GDM1 (cell line): Measurements from ENCODE around the gene ENOX2.

Experiments
- DNase-seq: peaks from one replicate; lab custom pipeline; 2025; lab: John Stamatoyannopoulos, UW

ENOX2 gene

GRCh38 chrX:130879869-130880268, 23.1 kb downstream of the ENOX2 start:
- no peak for DNase-seq

- no peak for DNase-seq
These were observed 24.4 kb downstream of the ENOX2 start for GRCh38 chrX:130878350-130879341.

GRCh38 chrX:130877892-130878341, 25.1 kb downstream of the ENOX2 start:
- no peak for DNase-seq

DNA sequence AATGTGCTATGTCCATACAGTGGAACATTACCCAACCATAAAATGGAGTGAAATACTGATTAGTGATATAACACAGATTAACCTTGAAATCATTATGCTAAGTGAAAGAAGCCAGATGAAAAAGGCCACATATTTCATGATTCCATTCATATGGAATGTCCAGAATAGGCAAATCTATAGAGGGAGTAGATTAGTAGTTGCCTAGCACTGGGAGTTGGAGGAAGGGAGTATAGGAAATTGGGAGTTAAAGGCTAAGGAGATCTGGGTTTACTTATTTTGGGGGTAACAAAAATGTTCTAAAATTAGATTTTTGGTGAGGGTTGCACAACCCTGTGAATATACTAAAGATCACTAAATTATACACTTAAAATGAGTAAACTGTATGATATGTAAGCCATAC, 26.8 kb downstream of the ENOX2 start:
- DNase-seq = no peak

- no peak for DNase-seq
These were observed 28.3 kb downstream of the ENOX2 start for GRCh38 chrX:130874751-130875150.

DNA sequence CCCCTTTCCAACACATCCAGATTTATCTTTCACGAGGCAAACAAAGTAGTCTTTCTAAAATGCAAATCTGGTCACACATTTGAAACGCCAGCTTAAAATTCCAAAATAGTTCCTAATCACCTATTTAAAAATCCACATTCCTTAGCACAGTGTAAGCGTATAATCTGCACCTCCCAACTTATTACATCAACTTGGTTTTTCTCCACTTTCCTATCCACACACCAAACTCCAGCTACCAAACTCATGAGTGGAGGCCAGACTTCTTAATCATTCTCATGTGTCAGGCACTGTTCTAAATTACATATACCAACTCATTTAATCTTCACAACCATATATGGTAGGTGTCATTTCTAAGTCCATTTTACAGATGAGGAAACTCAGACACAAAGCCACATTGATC, 33.8 kb downstream of the ENOX2 start:
- no peak for DNase-seq

DNA sequence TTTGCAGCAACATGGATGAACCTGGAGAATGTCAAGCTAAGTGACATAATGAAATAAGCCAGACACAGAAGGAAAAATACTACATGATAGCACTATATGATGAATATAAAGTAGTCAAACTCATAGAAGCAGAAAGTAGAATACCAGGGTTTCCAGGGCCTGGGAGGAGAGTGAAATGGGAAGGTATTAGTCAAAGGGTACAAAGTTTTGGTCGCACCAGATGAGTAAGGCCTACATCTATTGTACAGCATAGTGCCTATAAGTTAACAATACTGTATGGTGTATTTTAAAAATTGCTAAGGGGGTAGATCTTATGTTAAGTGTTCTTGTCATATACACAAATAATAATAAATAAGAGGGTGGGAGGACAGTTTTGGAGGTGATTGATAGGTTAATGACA, 41.5 kb downstream of the ENOX2 start:
- no peak for DNase-seq

DNA sequence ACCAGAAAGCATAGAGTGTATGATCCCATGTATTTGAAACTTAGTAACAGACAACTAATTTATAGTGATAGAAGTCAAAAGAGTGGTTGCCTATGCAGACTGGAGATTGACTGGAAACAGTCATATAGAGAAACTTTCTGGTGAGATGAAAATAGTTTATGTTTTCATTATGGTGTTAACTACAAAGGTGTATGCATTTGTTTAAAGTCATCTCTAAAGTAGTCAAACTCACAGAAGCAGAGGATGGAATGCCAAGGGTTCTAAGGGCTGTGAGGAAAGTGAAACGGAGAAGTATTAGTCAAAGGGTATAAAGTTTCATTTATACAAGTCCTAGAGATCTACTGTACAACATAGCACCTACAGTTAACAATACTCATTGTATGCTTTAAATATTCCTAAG, 45.8 kb downstream of the ENOX2 start:
- DNase-seq = no peak

GRCh38 chrX:130851569-130851968, 51.4 kb downstream of the ENOX2 start:
- DNase-seq = no peak

DNA sequence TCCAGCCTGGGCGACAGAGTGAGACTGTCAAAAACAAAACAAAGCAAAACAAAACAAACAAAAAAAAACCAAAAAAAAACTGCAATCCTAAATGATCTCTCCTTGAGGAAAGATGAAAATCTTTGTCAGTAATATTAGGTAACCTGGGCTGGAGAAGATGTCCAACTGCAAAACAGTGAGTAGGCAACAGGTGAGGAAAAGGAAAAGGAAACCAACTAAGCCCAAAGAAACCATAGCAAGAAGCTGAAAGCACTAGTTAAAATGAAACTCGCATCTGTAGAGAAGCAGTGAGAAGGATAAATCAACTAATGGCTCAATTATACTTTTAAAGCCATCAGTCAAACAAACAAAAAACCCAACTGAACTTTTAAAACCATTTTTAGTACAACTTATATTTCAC, 54.2 kb downstream of the ENOX2 start:
- DNase-seq = no peak

DNA sequence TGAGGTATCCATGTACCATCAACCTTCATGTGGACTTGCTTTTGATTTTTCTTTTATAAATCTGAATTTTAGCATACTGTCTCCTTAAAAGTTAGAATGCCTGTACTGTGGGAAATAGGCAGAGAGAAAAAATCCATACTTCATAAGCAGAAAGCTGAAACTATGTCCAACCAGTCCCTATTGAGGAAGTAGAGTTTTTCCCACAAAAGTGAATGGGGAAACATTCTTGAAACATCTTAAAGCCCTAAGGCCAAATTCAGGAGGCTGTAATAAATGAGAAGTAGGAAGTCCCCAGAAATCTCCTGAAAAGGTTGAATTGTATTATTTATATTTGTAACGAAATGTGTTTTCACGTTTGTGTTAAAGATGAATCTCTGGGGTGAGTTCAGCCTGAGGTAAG, 56.3 kb downstream of the ENOX2 start:
- no peak for DNase-seq

DNA sequence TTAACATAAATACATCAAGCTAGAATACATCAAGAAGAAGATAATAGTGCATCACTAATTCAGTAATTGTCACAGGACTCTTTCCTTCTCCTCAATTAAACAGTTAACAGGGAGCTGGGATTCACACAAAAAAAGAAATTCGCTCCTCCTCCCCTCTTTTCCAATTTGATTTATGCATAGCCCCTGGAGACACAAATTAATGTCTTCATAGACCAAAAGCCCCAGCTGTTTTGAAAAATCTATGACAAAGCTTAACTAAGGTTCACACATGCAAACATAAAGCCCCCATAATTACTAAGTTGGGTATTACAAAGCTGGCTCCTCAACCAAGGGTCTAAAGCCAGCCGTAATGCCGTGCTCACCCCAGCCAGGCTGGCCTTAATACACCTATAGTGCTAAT, 61.2 kb downstream of the ENOX2 start:
- no peak for DNase-seq

DNA sequence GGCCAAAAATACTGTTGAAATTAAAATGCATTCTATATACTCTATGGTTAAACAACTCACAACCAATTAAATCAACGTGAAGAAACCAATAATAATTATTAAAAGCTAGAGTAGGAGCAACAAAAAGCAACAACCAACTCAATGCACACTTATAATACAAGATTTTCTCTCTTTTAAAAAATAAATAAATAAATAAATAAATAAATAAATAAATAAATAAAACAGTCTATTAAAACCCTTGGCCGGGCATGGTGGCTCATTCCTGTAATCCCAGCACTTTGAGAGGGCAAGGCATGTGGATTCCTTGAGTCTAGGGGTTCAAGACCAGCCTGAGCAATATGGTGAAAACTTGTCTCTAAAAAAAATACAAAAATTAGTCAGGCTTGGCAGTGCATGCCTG, 62.7 kb downstream of the ENOX2 start:
- no peak for DNase-seq

DNA sequence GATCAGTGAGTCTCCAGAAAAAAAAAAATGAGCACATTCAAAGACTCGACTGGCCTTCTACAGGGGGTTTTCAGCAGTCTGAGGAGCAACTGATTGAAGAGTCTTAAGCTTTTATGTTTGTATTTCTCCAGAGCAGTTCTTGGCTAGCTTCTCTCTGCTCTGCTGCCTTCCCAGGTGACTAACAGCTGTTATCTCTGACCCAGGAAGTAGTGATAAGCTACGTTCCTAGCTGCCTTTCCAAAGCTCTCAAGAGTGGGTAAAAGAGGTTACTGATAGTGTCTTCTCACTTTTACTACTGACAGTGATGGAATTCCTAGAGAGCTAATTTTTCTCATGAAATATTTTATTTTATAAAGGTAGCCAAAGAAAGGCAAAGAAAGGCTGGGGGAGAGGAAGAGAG, 66.6 kb downstream of the ENOX2 start:
- no peak for DNase-seq

DNA sequence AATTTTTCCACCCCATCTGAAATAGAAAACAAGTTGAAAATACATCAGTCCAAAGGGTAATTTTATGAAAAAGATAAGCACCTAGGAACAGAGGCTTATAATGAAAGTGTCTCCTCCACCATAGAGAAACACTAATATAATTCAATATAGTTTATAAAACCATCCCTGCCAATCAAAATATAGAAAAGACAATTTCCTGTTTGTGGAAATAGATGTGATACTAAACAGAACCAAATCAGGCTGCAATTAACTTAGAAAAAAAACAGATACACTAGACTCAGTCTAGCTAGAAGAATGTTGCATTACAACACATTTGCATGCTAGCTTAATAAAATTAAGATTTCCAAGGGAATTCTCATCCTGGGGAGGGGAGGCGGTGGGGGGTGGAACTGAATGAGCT, 68.2 kb downstream of the ENOX2 start:
- DNase-seq = no peak

GRCh38 chrX:130834149-130834548, 68.9 kb downstream of the ENOX2 start:
- DNase-seq = no peak

- DNase-seq = no peak
These were observed 71.7 kb downstream of the ENOX2 start for GRCh38 chrX:130831347-130831722.

GRCh38 chrX:130830599-130831346, 72.2 kb downstream of the ENOX2 start:
- DNase-seq = no peak

DNA sequence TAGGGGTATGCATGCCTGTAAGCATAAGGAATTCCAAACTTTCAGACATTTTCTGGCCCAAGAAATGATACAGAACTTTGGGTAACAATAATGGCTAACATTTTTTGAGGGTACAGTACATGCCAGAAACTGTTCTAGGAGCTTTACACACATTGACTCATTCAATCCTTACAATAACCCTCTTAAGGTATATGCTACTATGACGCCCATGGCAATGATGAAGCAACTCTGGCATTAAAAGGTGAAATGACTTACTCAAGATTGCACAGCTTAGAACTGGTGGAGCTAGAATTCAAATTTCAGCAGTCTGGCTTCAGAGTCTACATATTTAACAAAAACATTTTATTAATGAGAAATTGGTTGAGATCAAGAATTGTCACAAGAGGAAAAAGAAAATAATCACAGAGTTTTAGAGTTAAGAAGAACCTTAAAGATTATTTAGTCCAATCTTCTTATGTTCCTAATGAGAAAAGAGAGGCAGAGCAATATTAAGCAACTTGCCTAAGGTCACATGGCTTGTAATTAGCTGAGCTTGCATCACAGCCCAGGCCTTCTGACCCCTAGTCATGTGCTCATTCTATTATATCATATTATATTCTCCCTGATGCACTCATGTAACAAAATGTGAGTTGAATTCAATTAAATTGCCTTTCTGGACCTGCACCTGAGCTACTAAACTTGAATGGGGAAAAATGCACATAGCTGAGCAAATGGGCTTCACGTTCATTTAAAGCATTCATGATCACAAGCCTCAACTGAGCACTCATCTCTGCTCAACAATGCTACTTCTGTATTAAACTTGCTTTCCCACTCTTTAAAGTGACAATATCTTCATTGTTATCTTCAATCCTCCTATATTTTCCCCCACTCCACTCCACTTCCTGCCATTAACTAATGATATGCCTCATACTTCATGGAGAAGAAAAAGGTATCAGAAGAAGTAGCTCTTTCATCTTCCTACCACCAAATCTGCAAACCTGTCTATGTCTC, 73.2 kb downstream of the ENOX2 start:
- DNase-seq = no peak

DNA sequence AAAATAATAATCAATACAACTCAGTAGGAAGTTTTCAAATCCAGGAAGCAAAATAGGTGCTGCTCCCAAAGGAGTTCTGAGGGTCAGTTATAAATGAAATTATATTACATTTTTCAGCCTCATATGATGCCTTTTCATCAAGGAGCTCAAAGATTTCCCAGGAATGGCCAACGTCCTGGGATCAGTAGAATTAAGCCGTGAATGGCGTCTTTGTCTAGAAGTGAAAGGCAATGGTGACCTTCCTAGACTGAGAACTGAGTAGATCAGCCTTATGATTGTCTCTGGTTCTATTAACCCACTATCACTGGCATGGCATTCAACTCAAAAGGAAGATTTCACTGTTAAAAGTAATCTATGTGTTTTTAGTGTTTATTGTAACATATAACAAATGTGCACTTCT, 74.4 kb downstream of the ENOX2 start:
- DNase-seq = no peak

DNA sequence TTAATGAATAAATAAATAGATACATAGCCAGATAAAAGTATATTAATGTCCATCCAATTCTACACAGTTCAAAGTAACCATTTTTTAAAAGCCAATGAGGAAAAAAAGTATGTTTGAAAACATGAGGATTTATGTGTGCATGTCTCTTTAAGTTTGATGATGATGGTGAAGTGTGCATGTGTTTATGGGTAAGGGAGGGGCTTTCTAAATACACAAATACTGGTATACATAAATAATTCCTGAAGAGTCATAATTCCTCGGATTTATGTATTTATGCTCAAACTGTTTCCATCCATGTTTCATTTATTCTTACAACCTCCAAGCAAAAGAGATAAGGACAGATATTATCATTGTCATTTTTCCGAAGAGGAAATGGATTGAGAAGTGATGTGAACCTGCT, 75.4 kb downstream of the ENOX2 start:
- DNase-seq = no peak

GRCh38 chrX:130826249-130826648, 76.8 kb downstream of the ENOX2 start:
- no peak for DNase-seq
